ENCODE results near the gene TOX2.

The TOX2 gene

GRCh38 chr20:44113618-44114376, 199.1 kb downstream of the TOX2 start:
- DNase-seq: no peak

- DNase-seq: no peak
Measured at GRCh38 chr20:44115181-44115580, 200.5 kb downstream of the TOX2 start.

- DNase-seq: no peak
Measured at GRCh38 chr20:44115762-44116644, 201.4 kb downstream of the TOX2 start.

- DNase-seq: no peak
Measured at GRCh38 chr20:44117296-44118184, 202.9 kb downstream of the TOX2 start.

- DNase-seq: no peak
Measured at GRCh38 chr20:44118185-44119033, 203.8 kb downstream of the TOX2 start.

All from hematopoietic multipotent progenitor cell treated with erythropoietin and hydrocortisone succinate and interleukin-3 and kit ligand, for 8 days (in vitro differentiated cells).